ENCODE measurements around the gene TMCC1.

GRCh38 chr3:129770604-129771003 lies 122.9 kb downstream of the TMCC1 start:
- TF ChIP-seq ZFP3 (CRISPR knock-in tag; IDR thresholded peaks at IDR 0.05), result no peak
- no peak for TF ChIP-seq ZC3H10 (CRISPR knock-in tag; IDR thresholded peaks at IDR 0.05)
- no peak for TF ChIP-seq CREB5 (CRISPR knock-in tag; IDR thresholded peaks at IDR 0.05; ENCODE audit: low read depth)
- no peak for TF ChIP-seq ZNF70 (CRISPR knock-in tag; IDR thresholded peaks at IDR 0.05)
- TF ChIP-seq TCF4 (CRISPR knock-in tag; IDR thresholded peaks at IDR 0.05; ENCODE audit: borderline replicate concordance), result no peak
- no peak for TF ChIP-seq ZFP30 (CRISPR knock-in tag; IDR thresholded peaks at IDR 0.05)
- TF ChIP-seq BACH2 (CRISPR knock-in tag; IDR thresholded peaks at IDR 0.05; ENCODE audit: borderline replicate concordance), result no peak
- no peak for TF ChIP-seq ARNTL (CRISPR knock-in tag; IDR thresholded peaks at IDR 0.05; ENCODE audit: borderline replicate concordance, low read depth)
- TF ChIP-seq TSHZ2 (CRISPR knock-in tag; IDR thresholded peaks at IDR 0.05), result no peak
